Testis (tissue), 5 donors: Measurements from ENCODE around the gene DIAPH3. TPM values are rescaled to one million over a fixed set of nuclear protein-coding genes. Genes with fewer than 3 reads are reported as not detected.

Experiments used
- DNase-seq: peaks from one replicate; pipeline ENCODE4 v3.0.0-alpha.2; 2019
- H3K27ac ChIP-seq, 2 donors: fragments of 200-600 bp; sonication (generic); one replicate each; pipeline ENCODE4 v1.5.1; 2019
- H3K27me3 ChIP-seq: fragments of 200-600 bp; sonication (generic); one replicate; pipeline ENCODE4 v1.5.1; 2019
- H3K36me3 ChIP-seq: fragments of 200-600 bp; sonication (generic); one replicate; pipeline ENCODE4 v1.5.1; 2017; ENCODE audit warnings: low read depth; ENCODE audit errors: missing control alignments
- H3K4me1 ChIP-seq: fragments of 200-600 bp; sonication (generic); one replicate; pipeline ENCODE4 v1.5.1; 2019
- H3K4me3 ChIP-seq, 2 donors: fragments of 200-600 bp; sonication (generic); one replicate each; pipeline ENCODE4 v1.5.1; 2017 to 2019
- H3K9me3 ChIP-seq: fragments of 200-600 bp; sonication (generic); one replicate; pipeline ENCODE4 v1.5.1; 2017
- POLR2A ChIP-seq: fragments of 450-650 bp; IDR thresholded peaks from one replicate; pipeline ENCODE4 v1.6.1; 2017; ENCODE audit warnings: antibody characterized with exemption, mild to moderate bottlenecking, moderate library complexity
- WGBS, 2 donors: methylation state at CpG; one replicate each; pipeline ENCODE4 v1.1.5; 2018; 5-methylcytosine and 5-hydroxymethylcytosine counted together
- intact Hi-C: fragments of 100-400 bp; cut with DNase I; formaldehyde crosslinking; loops from one replicate; pipeline ENCODE4 v1.15.1; 2023; ENCODE audit warnings: low total_unique reads
- long read RNA-seq, 2 donors: transcript quantifications; one replicate each; lab custom pipeline, GENCODE V29; 2026
- polyA plus RNA-seq: library from polyadenylated mRNA; stranded (reverse); fragments of 350-450 nt; fragmentation: Illumina TruSeq; extraction: RNeasy Lipid Tissue Mini Kit (QIAGEN cat#74804); gene quantifications from one replicate; pipeline ENCODE4 v1.2.3, GENCODE V29; 2014; ENCODE audit warnings: low read depth, low replicate concordance; ENCODE audit not compliant: insufficient read depth
- total RNA-seq, 2 donors: library from RNA; depleted of rRNA; stranded (reverse); fragments of >200 nt; gene quantifications; one replicate each; pipeline ENCODE4 v1.2.3, GENCODE V29; 2016
- TF ChIP-seq, protein P1 (sequence below), 3 experiments: fragments of 450-650 bp in 2 of 3; fragments of 200-600 bp in 1 of 3; sonication (generic) in 1 of 3; IDR thresholded peaks; one replicate each; pipeline ENCODE4 v1.5.1; 2016 to 2019; ENCODE audit warnings: antibody characterized with exemption in 3 of 3, mild to moderate bottlenecking in 2 of 3, moderate library complexity in 1 of 3

DIAPH3 gene, protein sequence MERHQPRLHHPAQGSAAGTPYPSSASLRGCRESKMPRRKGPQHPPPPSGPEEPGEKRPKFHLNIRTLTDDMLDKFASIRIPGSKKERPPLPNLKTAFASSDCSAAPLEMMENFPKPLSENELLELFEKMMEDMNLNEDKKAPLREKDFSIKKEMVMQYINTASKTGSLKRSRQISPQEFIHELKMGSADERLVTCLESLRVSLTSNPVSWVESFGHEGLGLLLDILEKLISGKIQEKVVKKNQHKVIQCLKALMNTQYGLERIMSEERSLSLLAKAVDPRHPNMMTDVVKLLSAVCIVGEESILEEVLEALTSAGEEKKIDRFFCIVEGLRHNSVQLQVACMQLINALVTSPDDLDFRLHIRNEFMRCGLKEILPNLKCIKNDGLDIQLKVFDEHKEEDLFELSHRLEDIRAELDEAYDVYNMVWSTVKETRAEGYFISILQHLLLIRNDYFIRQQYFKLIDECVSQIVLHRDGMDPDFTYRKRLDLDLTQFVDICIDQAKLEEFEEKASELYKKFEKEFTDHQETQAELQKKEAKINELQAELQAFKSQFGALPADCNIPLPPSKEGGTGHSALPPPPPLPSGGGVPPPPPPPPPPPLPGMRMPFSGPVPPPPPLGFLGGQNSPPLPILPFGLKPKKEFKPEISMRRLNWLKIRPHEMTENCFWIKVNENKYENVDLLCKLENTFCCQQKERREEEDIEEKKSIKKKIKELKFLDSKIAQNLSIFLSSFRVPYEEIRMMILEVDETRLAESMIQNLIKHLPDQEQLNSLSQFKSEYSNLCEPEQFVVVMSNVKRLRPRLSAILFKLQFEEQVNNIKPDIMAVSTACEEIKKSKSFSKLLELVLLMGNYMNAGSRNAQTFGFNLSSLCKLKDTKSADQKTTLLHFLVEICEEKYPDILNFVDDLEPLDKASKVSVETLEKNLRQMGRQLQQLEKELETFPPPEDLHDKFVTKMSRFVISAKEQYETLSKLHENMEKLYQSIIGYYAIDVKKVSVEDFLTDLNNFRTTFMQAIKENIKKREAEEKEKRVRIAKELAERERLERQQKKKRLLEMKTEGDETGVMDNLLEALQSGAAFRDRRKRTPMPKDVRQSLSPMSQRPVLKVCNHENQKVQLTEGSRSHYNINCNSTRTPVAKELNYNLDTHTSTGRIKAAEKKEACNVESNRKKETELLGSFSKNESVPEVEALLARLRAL
- total RNA-seq (10 to 100 TPM; 12.5 to 18.7 TPM), polyA plus RNA-seq (30.3 TPM)
- long read RNA-seq, donor 1: 0 reads
- long read RNA-seq, donor 2: 0 reads

DNA sequence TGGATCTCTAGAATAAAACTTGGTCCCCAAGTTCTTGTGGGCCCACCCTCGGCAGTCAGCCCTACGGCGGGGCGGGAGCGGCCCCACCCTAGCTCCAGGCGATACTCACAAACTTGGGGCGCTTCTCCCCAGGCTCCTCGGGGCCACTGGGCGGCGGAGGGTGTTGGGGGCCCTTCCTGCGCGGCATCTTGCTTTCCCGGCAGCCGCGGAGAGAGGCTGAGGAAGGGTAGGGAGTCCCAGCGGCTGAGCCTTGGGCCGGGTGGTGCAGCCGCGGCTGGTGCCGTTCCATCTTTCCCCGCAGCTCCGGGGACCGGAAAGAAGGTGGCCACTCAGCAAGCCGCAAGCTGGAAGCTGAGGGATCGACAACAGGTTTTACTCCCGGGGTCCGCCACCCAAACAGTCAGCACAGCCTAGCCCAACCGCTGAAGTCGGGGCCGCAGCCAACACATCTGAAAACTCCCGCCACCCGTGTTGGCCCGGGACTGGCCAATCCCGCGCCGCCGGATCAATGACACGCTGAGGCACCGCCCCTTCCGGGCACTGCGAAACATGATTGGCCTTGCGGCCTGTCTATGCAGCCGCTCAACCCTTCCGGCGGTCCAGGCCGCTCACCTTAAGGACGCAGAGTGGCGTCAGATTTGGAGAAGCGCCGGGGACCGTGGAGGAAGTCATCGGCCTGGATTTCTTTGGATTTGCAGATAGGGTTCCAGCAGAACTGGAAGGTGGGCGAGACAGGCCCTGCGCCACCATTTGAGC is at the start of gene DIAPH3:
Gene DIAPH3 (minus strand): TSS at position 451 of the 756 bp plus-strand sequence. CDS start 162 bp downstream, at position 289.
- WGBS, 2 donors: 0 to 1% methylated on average over 12 to 52 of the region's 54 CpGs
- peak; percentile 98 for DNase-seq
- Histone ChIP-seq H3K9me3 (no peaks in the 10 kb centered on the region), H3K27ac (peak within 1 kb of the TSS; percentile 84 to 87), H3K27me3 (no peaks in the 10 kb centered on the region), H3K4me3 (peak within 1 kb of the TSS; percentile 70 to 79), H3K4me1 (peaks cover 8% of the 10 kb centered on the region), H3K36me3 (no peaks in the 10 kb centered on the region)
- intact Hi-C loops: no loop called here
- TF ChIP-seq, protein P1, sequence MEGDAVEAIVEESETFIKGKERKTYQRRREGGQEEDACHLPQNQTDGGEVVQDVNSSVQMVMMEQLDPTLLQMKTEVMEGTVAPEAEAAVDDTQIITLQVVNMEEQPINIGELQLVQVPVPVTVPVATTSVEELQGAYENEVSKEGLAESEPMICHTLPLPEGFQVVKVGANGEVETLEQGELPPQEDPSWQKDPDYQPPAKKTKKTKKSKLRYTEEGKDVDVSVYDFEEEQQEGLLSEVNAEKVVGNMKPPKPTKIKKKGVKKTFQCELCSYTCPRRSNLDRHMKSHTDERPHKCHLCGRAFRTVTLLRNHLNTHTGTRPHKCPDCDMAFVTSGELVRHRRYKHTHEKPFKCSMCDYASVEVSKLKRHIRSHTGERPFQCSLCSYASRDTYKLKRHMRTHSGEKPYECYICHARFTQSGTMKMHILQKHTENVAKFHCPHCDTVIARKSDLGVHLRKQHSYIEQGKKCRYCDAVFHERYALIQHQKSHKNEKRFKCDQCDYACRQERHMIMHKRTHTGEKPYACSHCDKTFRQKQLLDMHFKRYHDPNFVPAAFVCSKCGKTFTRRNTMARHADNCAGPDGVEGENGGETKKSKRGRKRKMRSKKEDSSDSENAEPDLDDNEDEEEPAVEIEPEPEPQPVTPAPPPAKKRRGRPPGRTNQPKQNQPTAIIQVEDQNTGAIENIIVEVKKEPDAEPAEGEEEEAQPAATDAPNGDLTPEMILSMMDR (IDR thresholded peaks at IDR 0.05): no peak
- peak; percentile 38 for TF ChIP-seq POLR2A

DNA sequence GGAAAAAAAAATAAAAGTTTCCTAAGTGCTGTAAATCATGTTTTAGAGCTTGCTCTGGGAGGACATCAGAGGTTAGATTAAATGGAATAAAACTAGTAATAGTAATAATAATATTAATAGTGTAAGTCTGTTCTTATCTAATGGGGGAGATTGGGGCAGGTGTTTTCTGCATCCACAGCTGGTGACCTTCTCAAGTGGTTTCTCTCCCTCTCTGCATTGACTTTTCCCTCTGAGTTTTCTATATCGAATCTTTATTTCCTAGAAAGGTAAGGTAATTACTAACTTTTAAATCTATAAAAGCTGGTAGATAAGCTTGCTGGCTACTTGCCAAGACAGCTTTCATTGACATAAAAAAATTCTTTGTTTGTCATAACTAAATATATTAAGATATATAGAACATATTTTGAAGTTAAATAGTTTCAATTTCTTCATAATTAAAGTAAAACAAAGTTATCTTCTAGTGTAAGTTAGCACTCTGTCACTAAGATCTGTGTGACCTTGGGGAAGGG is 49.6 kb upstream of the DIAPH3 start:
- no peak for TF ChIP-seq POLR2A
- TF ChIP-seq, protein P1 (IDR thresholded peaks at IDR 0.05): no peak
- no peaks in the 10 kb centered on the region for H3K9me3 ChIP-seq

DNA sequence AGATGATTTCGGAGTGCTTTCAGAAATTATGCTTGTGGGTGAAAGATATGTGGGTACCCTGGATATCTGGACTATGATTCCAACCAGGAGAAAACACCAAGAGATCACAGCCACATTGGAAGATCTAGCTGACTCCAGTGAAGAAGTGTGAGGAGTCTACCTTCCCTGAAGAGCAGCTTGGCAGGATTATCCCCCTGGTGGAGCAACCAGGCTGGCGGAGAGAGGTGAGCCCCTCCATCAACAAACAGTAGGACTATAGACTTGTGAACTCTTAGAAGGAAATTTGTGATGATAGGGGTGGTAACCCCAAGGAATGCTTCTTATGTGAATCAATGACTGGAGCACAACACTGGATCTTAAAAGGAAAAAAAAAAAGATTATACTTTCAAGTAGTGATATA is 47.8 kb upstream of the DIAPH3 start:
- H3K36me3 ChIP-seq: no peaks in the 10 kb centered on the region
- DNase-seq: no peak
- no peaks in the 10 kb centered on the region for H3K9me3 ChIP-seq
- H3K4me1 ChIP-seq: no peaks in the 10 kb centered on the region
- intact Hi-C loops: no loop called here
- no peak overlapping the region for H3K4me3 ChIP-seq
- TF ChIP-seq, protein P1 (IDR thresholded peaks at IDR 0.05): no peak
- TF ChIP-seq POLR2A: no peak
- WGBS, 2 donors: 89 to 95% methylated on average over 2 of the region's 2 CpGs
- no peaks in the 10 kb centered on the region for H3K27me3 ChIP-seq
- H3K27ac ChIP-seq: no peak overlapping the region

More for the DNA sequence above, 49.6 kb upstream of the DIAPH3 start:
- 22 to 32% methylated on average over 1 of the region's 1 CpG for WGBS, 2 donors
- H3K4me1 ChIP-seq: no peaks in the 10 kb centered on the region
- no peak for DNase-seq
- H3K27me3 ChIP-seq: no peaks in the 10 kb centered on the region
- no peak overlapping the region for H3K4me3 ChIP-seq
- intact Hi-C loops: no loop called here
- H3K27ac ChIP-seq: no peak overlapping the region
- no peaks in the 10 kb centered on the region for H3K36me3 ChIP-seq
